H1 (cell line): Measurements from ENCODE around the gene MAGI2. TPM values are rescaled to one million over a fixed set of nuclear protein-coding genes. Genes with fewer than 3 reads are reported as not detected.

Experiments used
- CTCF ChIA-PET: fragments of 300-600 bp; sonication (Branson Sonifier 250); formaldehyde crosslinking; loops from one replicate; lab custom pipeline; 2021; ENCODE audit not compliant: partially characterized antibody; lab: Charles Lee
- POLR2A ChIA-PET: fragments of 300-600 bp; sonication (Branson Sonifier 250); formaldehyde crosslinking; loops from one replicate; lab custom pipeline; 2021; ENCODE audit warnings: inconsistent platforms; ENCODE audit not compliant: partially characterized antibody; lab: Charles Lee
- DNase-seq, 2 experiments: peaks; one replicate each; pipeline versions ENCODE4 v3.0.0 to v3.0.0-alpha.2; 2010 to 2022; ENCODE audit warnings: low spot score in 2 of 2, low read depth in 1 of 2, mixed read lengths in 1 of 2
- FAIRE-seq: peaks from 2 replicates; lab custom pipeline; 2011; peaks lifted over from hg19 to GRCh38; lab: Jason Lieb, UNC
- H2AFZ ChIP-seq: 2 replicates; pipeline ENCODE4 v1.8.1; 2012; ENCODE audit warnings: low read length, inconsistent platforms
- H2AK5ac ChIP-seq: 2 replicates; pipeline ENCODE4 v1.6.1; 2013; ENCODE audit warnings: low read depth, low read length
- H2BK120ac ChIP-seq: replicated peaks from 2 replicates; pipeline ENCODE3; 2013; ENCODE audit warnings: low read depth, low read length, inconsistent platforms
- H2BK12ac ChIP-seq: 2 replicates; pipeline ENCODE4 v1.6.1; 2013; ENCODE audit warnings: low read depth, low read length
- H2BK15ac ChIP-seq: 2 replicates; pipeline ENCODE4 v1.6.1; 2013; ENCODE audit warnings: low read length
- H2BK20ac ChIP-seq: 2 replicates; pipeline ENCODE4 v1.6.1; 2013; ENCODE audit warnings: low read length
- H2BK5ac ChIP-seq: 2 replicates; pipeline ENCODE4 v1.6.1; 2013; ENCODE audit warnings: low read depth, low read length
- H3K14ac ChIP-seq: 2 replicates; pipeline ENCODE4 v1.6.1; 2013; ENCODE audit warnings: inconsistent platforms; ENCODE audit not compliant: insufficient read length
- H3K18ac ChIP-seq: 2 replicates; pipeline ENCODE4 v1.6.1; 2013; ENCODE audit warnings: low read length; ENCODE audit errors: extremely low read depth
- H3K23ac ChIP-seq: 2 replicates; pipeline ENCODE4 v1.6.1; 2013; ENCODE audit warnings: inconsistent platforms; ENCODE audit not compliant: insufficient read length
- H3K23me2 ChIP-seq: 2 replicates; pipeline ENCODE4 v1.6.1; 2013; ENCODE audit warnings: low read depth, low read length
- H3K27ac ChIP-seq: 2 replicates; pipeline ENCODE4 v1.6.1; 2011; ENCODE audit warnings: low read depth, low read length, inconsistent platforms
- H3K27me3 ChIP-seq, 4 experiments: replicated peaks in 1 of 4; 1 replicate in 1 of 4; 2 replicates in 3 of 4; pipeline versions ENCODE4 v1.6.1 to v1.8.1; 2011 to 2013; ENCODE audit warnings: low read length in 3 of 4, mild to moderate bottlenecking in 3 of 4, inconsistent platforms in 2 of 4, mixed read lengths in 2 of 4, moderate library complexity in 1 of 4; ENCODE audit not compliant: control insufficient read depth in 3 of 4, insufficient read depth in 3 of 4; ENCODE audit errors: extremely low read depth in 1 of 4
- H3K36me3 ChIP-seq, 4 experiments: 2 replicates each; pipeline versions ENCODE4 v1.6.1 to v1.8.1; 2011 to 2013; ENCODE audit warnings: mild to moderate bottlenecking in 4 of 4, low read length in 3 of 4, moderate library complexity in 2 of 4, control low read depth in 1 of 4, inconsistent platforms in 1 of 4; ENCODE audit not compliant: insufficient read depth in 4 of 4, control insufficient read depth in 2 of 4
- H3K4ac ChIP-seq: replicated peaks from 2 replicates; pipeline ENCODE3; 2013; ENCODE audit warnings: low read length, low read depth, mixed read lengths, inconsistent platforms; ENCODE audit not compliant: insufficient read length
- H3K4me1 ChIP-seq, 4 experiments: replicated peaks in 1 of 4; 1 replicate in 1 of 4; 2 replicates in 3 of 4; pipeline versions ENCODE4 v1.6.1 to v1.8.1; 2011 to 2013; ENCODE audit warnings: low read length in 3 of 4, inconsistent platforms in 2 of 4, mixed read lengths in 1 of 4; ENCODE audit not compliant: insufficient read depth in 4 of 4, control insufficient read depth in 3 of 4
- H3K4me2 ChIP-seq, 2 experiments: 2 replicates each; pipeline versions ENCODE4 v1.6.1 to v1.8.1; 2011 to 2013; ENCODE audit warnings: low read depth in 2 of 2, low read length in 2 of 2, control low read depth in 1 of 2, inconsistent platforms in 1 of 2, mild to moderate bottlenecking in 1 of 2; ENCODE audit not compliant: insufficient read depth in 1 of 2
- H3K4me3 ChIP-seq, 4 experiments: fragments of 200-600, 300-600 bp in 1 of 4; sonication (generic), shearing (Covaris generic), sonication (Bioruptor Twin) in 1 of 4; 2 replicates each; pipeline versions ENCODE4 v1.5.1 to v1.8.1; 2011 to 2016; ENCODE audit warnings: low read length in 4 of 4, low read depth in 3 of 4, control low read depth in 2 of 4, inconsistent platforms in 2 of 4, mild to moderate bottlenecking in 2 of 4, mixed read lengths in 1 of 4, moderate library complexity in 1 of 4; ENCODE audit not compliant: insufficient read depth in 2 of 4; ENCODE audit errors: extremely low read depth in 1 of 4
- H3K56ac ChIP-seq: replicated peaks from 2 replicates; pipeline ENCODE3; 2013; ENCODE audit warnings: low read depth, mild to moderate bottlenecking, mixed read lengths, low read length, inconsistent platforms; ENCODE audit not compliant: insufficient read length
- H3K79me1 ChIP-seq: 2 replicates; pipeline ENCODE4 v1.6.1; 2013; ENCODE audit warnings: low read depth, low read length, control low read depth
- H3K79me2 ChIP-seq, 2 experiments: 2 replicates each; pipeline versions ENCODE4 v1.6.1 to v1.8.1; 2012 to 2013; ENCODE audit warnings: low read length in 2 of 2, mild to moderate bottlenecking in 2 of 2, inconsistent platforms in 1 of 2; ENCODE audit not compliant: insufficient read depth in 2 of 2, control insufficient read depth in 1 of 2
- H3K9ac ChIP-seq, 4 experiments: replicated peaks in 1 of 4; 1 replicate in 1 of 4; 2 replicates in 3 of 4; pipeline versions ENCODE4 v1.6.1 to v1.8.1; 2011 to 2013; ENCODE audit warnings: low read depth in 3 of 4, low read length in 3 of 4, control low read depth in 2 of 4, mild to moderate bottlenecking in 2 of 4, moderate library complexity in 2 of 4, inconsistent platforms in 1 of 4; ENCODE audit errors: extremely low read depth in 1 of 4
- H3K9me3 ChIP-seq, 2 experiments: 2 replicates each; pipeline versions ENCODE4 v1.6.1 to v1.8.1; 2012 to 2013; ENCODE audit warnings: mild to moderate bottlenecking in 2 of 2, moderate library complexity in 2 of 2, control low read depth in 1 of 2, inconsistent platforms in 1 of 2, low read depth in 1 of 2, low read length in 1 of 2, mixed read lengths in 1 of 2; ENCODE audit not compliant: insufficient read depth in 2 of 2
- H4K20me1 ChIP-seq, 2 experiments: replicated peaks in 1 of 2; 2 replicates each; pipeline versions ENCODE3 to v1.8.1; 2011 to 2013; ENCODE audit warnings: inconsistent platforms in 2 of 2, low read length in 2 of 2, mild to moderate bottlenecking in 1 of 2; ENCODE audit not compliant: insufficient read depth in 2 of 2, control insufficient read depth in 1 of 2
- H4K5ac ChIP-seq: 2 replicates; pipeline ENCODE4 v1.6.1; 2013; ENCODE audit warnings: low read length, low read depth, mixed read lengths, inconsistent platforms; ENCODE audit not compliant: insufficient read length
- H4K8ac ChIP-seq: 2 replicates; pipeline ENCODE4 v1.8.0; 2013; ENCODE audit warnings: mild to moderate bottlenecking, moderate library complexity, low read length, inconsistent platforms; ENCODE audit not compliant: insufficient read depth; ENCODE audit errors: extremely low read depth
- H4K91ac ChIP-seq: replicated peaks from 2 replicates; pipeline ENCODE3; 2013; ENCODE audit warnings: low read length, mixed read lengths, inconsistent platforms; ENCODE audit not compliant: insufficient read length
- NRF1 ChIP-seq: IDR thresholded peaks from 2 replicates; pipeline ENCODE4 v1.6.1; 2011; ENCODE audit warnings: mild to moderate bottlenecking, low read depth, low read length, improper control_type of control experiment
- RAD21 ChIP-seq, 2 experiments: IDR thresholded peaks in 1 of 2; conservative IDR thresholded peaks in 1 of 2; 2 replicates each; pipeline ENCODE4 v1.6.1; 2011; ENCODE audit warnings: low read depth in 2 of 2, low read length in 2 of 2, improper control_type of control experiment in 1 of 2, inconsistent platforms in 1 of 2, mild to moderate bottlenecking in 1 of 2, moderate library complexity in 1 of 2
- WGBS, 2 experiments: shearing (Covaris generic) in 1 of 2; methylation state at CpG; one replicate each; pipeline versions ENCODE4 v1.1.6 to v1.1.7; 2013 to 2015; ENCODE audit warnings: low lambda C conversion rate in 2 of 2, mixed read lengths in 2 of 2, inconsistent platforms in 1 of 2, low coverage in 1 of 2, missing lambda C conversion rate in 1 of 2; ENCODE audit not compliant: insufficient replicate concordance in 2 of 2, insufficient coverage in 1 of 2, insufficient read length in 1 of 2; ENCODE audit errors: extremely low coverage in 1 of 2, missing lambda C conversion rate in 1 of 2; 5-methylcytosine and 5-hydroxymethylcytosine counted together
- polyA plus RNA-seq, 7 experiments: library from polyadenylated mRNA; depleted of rRNA in 3 of 7; stranded (reverse) in 5 of 7; unstranded in 2 of 7; fragments of >200 nt in 5 of 7; fragments of 200-250 nt in 2 of 7; gene quantifications; 1 replicate in 5 of 7; 2 replicates in 1 of 7; 4 replicates in 1 of 7; pipeline versions ENCODE4 v1.2.1 to v1.2.3, GENCODE V29; 2011 to 2013; ENCODE audit warnings: missing spikeins in 2 of 7, mixed read lengths in 2 of 7
- total RNA-seq: library from RNA; stranded (reverse); fragmentation: NEBNext Ultra II Directional; extraction: Animal tissue kit (Norgen Biotek cat#: 25700); gene quantifications from 2 replicates; pipeline ENCODE4 v1.2.1, GENCODE V29; 2021
- TF ChIP-seq, protein P1 (sequence below), 3 experiments: IDR thresholded peaks; 1 replicate in 2 of 3; 2 replicates in 1 of 3; pipeline versions ENCODE4 v1.5.1 to v1.6.1; 2011; ENCODE audit warnings: low read length in 3 of 3, mild to moderate bottlenecking in 3 of 3, inconsistent platforms in 2 of 3, low read depth in 1 of 3, moderate library complexity in 1 of 3; ENCODE audit not compliant: insufficient read depth in 1 of 3; ENCODE audit errors: control extremely low read depth in 1 of 3

The MAGI2 gene
- total and polyA plus RNA-seq, 2 of the 8 experiments (the other 6 are each of a cell fraction or from before 2014, with no cell fraction given), result 6.0 to 27.3 TPM

GRCh38 chr7:79298145-79298760, 155.2 kb downstream of the MAGI2 start:
- no peaks in the 10 kb centered on the region for H3K9me3 ChIP-seq
- no peaks in the 10 kb centered on the region for H3K79me1 ChIP-seq
- no peak overlapping the region for H3K14ac ChIP-seq
- no peak overlapping the region for H3K27ac ChIP-seq
- FAIRE-seq, result no peak
- no peak overlapping the region for H3K56ac ChIP-seq
- no peak overlapping the region for H3K4me2 ChIP-seq
- no peaks in the 10 kb centered on the region for H3K4me1 ChIP-seq
- no peaks in the 10 kb centered on the region for H3K79me2 ChIP-seq
- H2AFZ ChIP-seq, result no peak overlapping the region
- no peak overlapping the region for H2BK5ac ChIP-seq
- no peak overlapping the region for H3K9ac ChIP-seq
- H2AK5ac ChIP-seq, result no peak overlapping the region
- WGBS, 2 experiments, result 84% methylated on average over 3 of the region's 3 CpGs; no CpG with 5 or more reads in 1 of the 2 experiments
- H3K4ac ChIP-seq, result no peak overlapping the region
- no peak overlapping the region for H2BK120ac ChIP-seq
- H4K20me1 ChIP-seq, result no peaks in the 10 kb centered on the region
- no peaks in the 10 kb centered on the region for H3K36me3 ChIP-seq
- no peak overlapping the region for H3K23ac ChIP-seq
- ChIA-PET CTCF (interaction anchor here (0.6 to 3.2 kb wide), 30 partner anchors 8 to 722 kb away, joined by 3 to 27 read pairs (median 4); no protein-coding TSS in a partner anchor), POLR2A (no interaction called here)
- DNase-seq, result no peak
- no peak overlapping the region for H3K18ac ChIP-seq
- no peaks in the 10 kb centered on the region for H3K27me3 ChIP-seq
- no peak overlapping the region for H4K8ac ChIP-seq
- no peak overlapping the region for H2BK12ac ChIP-seq
- H4K5ac ChIP-seq, result no peak overlapping the region
- H2BK20ac ChIP-seq, result no peak overlapping the region
- H4K91ac ChIP-seq, result no peak overlapping the region
- H2BK15ac ChIP-seq, result no peak overlapping the region
- TF ChIP-seq, protein P1, sequence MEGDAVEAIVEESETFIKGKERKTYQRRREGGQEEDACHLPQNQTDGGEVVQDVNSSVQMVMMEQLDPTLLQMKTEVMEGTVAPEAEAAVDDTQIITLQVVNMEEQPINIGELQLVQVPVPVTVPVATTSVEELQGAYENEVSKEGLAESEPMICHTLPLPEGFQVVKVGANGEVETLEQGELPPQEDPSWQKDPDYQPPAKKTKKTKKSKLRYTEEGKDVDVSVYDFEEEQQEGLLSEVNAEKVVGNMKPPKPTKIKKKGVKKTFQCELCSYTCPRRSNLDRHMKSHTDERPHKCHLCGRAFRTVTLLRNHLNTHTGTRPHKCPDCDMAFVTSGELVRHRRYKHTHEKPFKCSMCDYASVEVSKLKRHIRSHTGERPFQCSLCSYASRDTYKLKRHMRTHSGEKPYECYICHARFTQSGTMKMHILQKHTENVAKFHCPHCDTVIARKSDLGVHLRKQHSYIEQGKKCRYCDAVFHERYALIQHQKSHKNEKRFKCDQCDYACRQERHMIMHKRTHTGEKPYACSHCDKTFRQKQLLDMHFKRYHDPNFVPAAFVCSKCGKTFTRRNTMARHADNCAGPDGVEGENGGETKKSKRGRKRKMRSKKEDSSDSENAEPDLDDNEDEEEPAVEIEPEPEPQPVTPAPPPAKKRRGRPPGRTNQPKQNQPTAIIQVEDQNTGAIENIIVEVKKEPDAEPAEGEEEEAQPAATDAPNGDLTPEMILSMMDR (IDR thresholded peaks at IDR 0.05; ENCODE audit: control extremely low read depth in 1 of 3, insufficient read depth in 1 of 3, low read depth in 1 of 3, low read length in 3 of 3), result peak in 2 of 3 experiments; percentile 38 to 53; a peak in 2 of 4 replicates
- TF ChIP-seq RAD21 (IDR thresholded peaks at IDR 0.05 in 1 of 2, conservative IDR thresholded peaks at IDR 0.05 in 1 of 2; ENCODE audit: low read depth in 2 of 2, low read length in 2 of 2), result peak; percentile 68 to 71
- no peak for TF ChIP-seq NRF1
- H3K4me3 ChIP-seq, result no peak overlapping the region
- no peaks in the 10 kb centered on the region for H3K23me2 ChIP-seq
